Dermis microvascular lymphatic vessel endothelial cell (primary cell): ENCODE results near the gene ANKS1B. TPM values are rescaled to one million over a fixed set of nuclear protein-coding genes. Genes with fewer than 3 reads are reported as not detected.

ENCODE experiments used
- DNase-seq, 2 donors: peaks; one replicate each; pipeline versions ENCODE4 v3.0.0 to v3.0.0-alpha.2; 2010; ENCODE audit warnings: low read depth in 2 of 2
- total RNA-seq: library from RNA; depleted of rRNA; stranded (reverse); fragments of >200 nt; gene quantifications from 2 replicates; pipeline ENCODE4 v1.2.1, GENCODE V29; 2014

The ANKS1B gene
- total RNA-seq, 1 donor from 2014 or later: 0.13 TPM

GRCh38 chr12:99960311-99960710, 24.4 kb downstream of the ANKS1B start:
- peak in 1 of 2 donors; percentile 68 for DNase-seq

GRCh38 chr12:99959549-99960170, 25.1 kb downstream of the ANKS1B start:
- DNase-seq: peak in 1 of 2 donors; percentile 14

- no peak for DNase-seq
Observed at GRCh38 chr12:99957866-99958466, 26.8 kb downstream of the ANKS1B start.

- DNase-seq: no peak
Observed at GRCh38 chr12:99954724-99955123, 30.0 kb downstream of the ANKS1B start.

GRCh38 chr12:99948370-99948769, 36.4 kb downstream of the ANKS1B start:
- DNase-seq: no peak

- no peak for DNase-seq
Observed at GRCh38 chr12:99946131-99946530, 38.6 kb downstream of the ANKS1B start.

GRCh38 chr12:99935608-99936007, 49.1 kb downstream of the ANKS1B start:
- no peak for DNase-seq

GRCh38 chr12:99926511-99927169, 58.1 kb downstream of the ANKS1B start:
- no peak for DNase-seq

GRCh38 chr12:99920353-99920960, 64.3 kb downstream of the ANKS1B start:
- no peak for DNase-seq

GRCh38 chr12:99917711-99918402, 66.9 kb downstream of the ANKS1B start:
- no peak for DNase-seq

- no peak for DNase-seq
Observed at GRCh38 chr12:99916555-99916954, 68.2 kb downstream of the ANKS1B start.

- DNase-seq: no peak
Observed at GRCh38 chr12:99915251-99916082, 69.3 kb downstream of the ANKS1B start.

- no peak for DNase-seq
Observed at GRCh38 chr12:99914206-99914605, 70.5 kb downstream of the ANKS1B start.

- DNase-seq: no peak
Observed at GRCh38 chr12:99911967-99912366, 72.8 kb downstream of the ANKS1B start.

- DNase-seq: no peak
Observed at GRCh38 chr12:99911081-99911480, 73.7 kb downstream of the ANKS1B start.

GRCh38 chr12:99910342-99910741, 74.4 kb downstream of the ANKS1B start:
- no peak for DNase-seq

GRCh38 chr12:99906786-99907579, 77.8 kb downstream of the ANKS1B start:
- no peak for DNase-seq

GRCh38 chr12:99901181-99901580, 83.6 kb downstream of the ANKS1B start:
- no peak for DNase-seq

- no peak for DNase-seq
Observed at GRCh38 chr12:99898645-99899044, 86.1 kb downstream of the ANKS1B start.

GRCh38 chr12:99879439-99879838, 105.3 kb downstream of the ANKS1B start:
- no peak for DNase-seq
